22Rv1 (cell line): ENCODE measurements around the gene CYP2F1.

Source experiments
- CTCF ChIP-seq: fragments of 450-650 bp; IDR thresholded peaks from 2 replicates; pipeline ENCODE4 v1.5.1; 2017; ENCODE audit warnings: mild to moderate bottlenecking
- ZFX ChIP-seq: fragments of 450-650 bp; IDR thresholded peaks from 2 replicates; pipeline ENCODE4 v1.6.1; 2017; ENCODE audit warnings: antibody characterized with exemption, borderline replicate concordance

GRCh38 chr19:41134616-41135015 lies 20.4 kb downstream of the CYP2F1 start:
- TF ChIP-seq CTCF (no peak), ZFX (no peak)
